ENCODE measurements around the gene SORCS2.

- TF ChIP-seq CTCF (conservative IDR thresholded peaks at IDR 0.05; ENCODE audit: low read length) = no peak
- TF ChIP-seq EZH2phosphoT487 (IDR thresholded peaks at IDR 0.05; ENCODE audit: borderline replicate concordance, low read depth, low read length) = no peak
Observed at GRCh38 chr4:7558436-7558835, 366.1 kb downstream of the SORCS2 start.

All from OCI-LY7 (cell line).